ENCODE results near the gene UCP1.

The UCP1 gene

DNA sequence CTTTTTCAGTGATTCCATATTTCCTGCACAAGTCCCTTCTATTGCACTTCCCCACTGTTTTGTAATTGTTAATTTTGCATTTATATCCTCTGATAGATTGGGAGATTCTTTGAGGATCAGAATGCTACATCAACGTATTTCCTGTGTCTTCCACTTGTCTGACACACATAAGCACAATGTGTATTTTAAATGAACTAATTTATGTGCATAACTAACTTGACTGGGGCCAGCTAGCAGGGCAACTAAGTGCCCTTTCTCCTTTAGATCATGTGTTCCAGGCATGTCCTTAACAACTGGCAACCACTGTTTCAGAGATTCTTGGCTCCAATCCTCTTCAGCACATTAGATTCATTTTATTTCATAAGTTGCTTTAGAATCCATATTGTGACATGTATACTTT, 15.7 kb upstream of the UCP1 start:
- ChIA-PET CTCF (no interaction called here), POLR2A (no interaction called here)
- DNase-seq (ENCODE audit: extremely low spot score), result no peak
- TF ChIP-seq, protein P1, sequence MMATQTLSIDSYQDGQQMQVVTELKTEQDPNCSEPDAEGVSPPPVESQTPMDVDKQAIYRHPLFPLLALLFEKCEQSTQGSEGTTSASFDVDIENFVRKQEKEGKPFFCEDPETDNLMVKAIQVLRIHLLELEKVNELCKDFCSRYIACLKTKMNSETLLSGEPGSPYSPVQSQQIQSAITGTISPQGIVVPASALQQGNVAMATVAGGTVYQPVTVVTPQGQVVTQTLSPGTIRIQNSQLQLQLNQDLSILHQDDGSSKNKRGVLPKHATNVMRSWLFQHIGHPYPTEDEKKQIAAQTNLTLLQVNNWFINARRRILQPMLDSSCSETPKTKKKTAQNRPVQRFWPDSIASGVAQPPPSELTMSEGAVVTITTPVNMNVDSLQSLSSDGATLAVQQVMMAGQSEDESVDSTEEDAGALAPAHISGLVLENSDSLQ (IDR thresholded peaks at IDR 0.05), result no peak
- TF ChIP-seq ZNF384 (IDR thresholded peaks at IDR 0.05), result no peak
- no peak for TF ChIP-seq ELF4 (IDR thresholded peaks at IDR 0.05)
- TF ChIP-seq CTBP1 (IDR thresholded peaks at IDR 0.05; ENCODE audit: borderline replicate concordance), result no peak
- no peak for TF ChIP-seq FOXA1 (IDR thresholded peaks at IDR 0.05)
- TF ChIP-seq SUZ12 (IDR thresholded peaks at IDR 0.05), result no peak
- no peak for TF ChIP-seq LEF1 (IDR thresholded peaks at IDR 0.05; ENCODE audit: borderline replicate concordance)
- no peak for TF ChIP-seq ARNT (IDR thresholded peaks at IDR 0.05)
- no peak for TF ChIP-seq NFRKB (IDR thresholded peaks at IDR 0.05)

DNA sequence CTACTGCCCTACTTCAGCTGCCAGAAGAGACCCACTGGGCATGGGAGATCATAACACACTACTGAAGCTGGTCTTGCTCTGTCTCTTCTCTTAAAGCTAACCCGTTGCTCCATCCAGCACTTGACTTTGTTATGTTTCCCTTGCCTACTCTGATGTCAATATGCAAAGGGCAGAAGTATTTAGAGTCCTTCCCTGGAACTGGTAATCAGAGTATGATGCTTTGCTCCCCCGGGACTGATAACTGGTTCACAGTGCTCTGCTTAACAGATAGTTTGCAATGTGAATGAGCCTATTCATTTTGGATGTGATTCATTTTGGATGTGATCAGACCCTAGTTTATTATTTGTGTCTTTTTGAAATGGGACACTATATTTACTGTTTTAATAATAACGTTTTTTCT, 12.3 kb upstream of the UCP1 start:
- CTCF ChIA-PET, result interaction anchor here (0.9 to 1.1 kb wide), 2 partner anchors 29 to 221 kb away, joined by 3 to 7 read pairs; no protein-coding TSS in a partner anchor
- POLR2A ChIA-PET, result no interaction called here
- no peak for TF ChIP-seq NFRKB (IDR thresholded peaks at IDR 0.05)
- no peak for TF ChIP-seq SP1 (IDR thresholded peaks at IDR 0.05)
- no peak for TF ChIP-seq ELF4 (IDR thresholded peaks at IDR 0.05)
- no peak for TF ChIP-seq ARNT (IDR thresholded peaks at IDR 0.05)
- TF ChIP-seq FOXA1 (IDR thresholded peaks at IDR 0.05), result no peak
- TF ChIP-seq CTBP1 (IDR thresholded peaks at IDR 0.05; ENCODE audit: borderline replicate concordance), result no peak
- TF ChIP-seq HDGF (IDR thresholded peaks at IDR 0.05; ENCODE audit: borderline replicate concordance), result no peak
- no peak for DNase-seq (ENCODE audit: extremely low spot score)

DNA sequence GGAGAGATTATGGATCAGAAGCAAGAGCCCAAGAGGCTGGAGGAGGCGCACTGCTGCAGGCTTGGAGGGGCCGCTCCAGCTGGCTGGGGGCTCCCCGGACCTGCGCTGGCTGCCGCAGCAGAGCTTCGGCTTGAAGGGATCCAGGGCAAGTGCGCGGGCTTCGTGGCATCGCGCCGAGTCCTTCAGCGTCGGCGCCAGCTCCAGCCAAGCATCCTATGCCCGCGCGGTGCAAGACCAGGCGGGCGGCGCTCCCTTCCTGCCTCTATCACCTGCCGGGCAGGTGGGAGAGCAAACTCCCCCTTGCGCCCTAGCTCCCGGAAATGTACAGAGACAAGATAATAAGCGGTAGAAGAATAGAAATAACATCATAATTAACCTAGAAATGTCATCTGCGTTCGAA, 10.5 kb upstream of the UCP1 start:
- POLR2A ChIA-PET, result interaction anchor here (1.1 kb wide), 1 partner anchor 55 kb away, joined by 3 read pairs; the partner anchor contains the start of gene ELMOD2
- TF ChIP-seq TARDBP (IDR thresholded peaks at IDR 0.05), result no peak
- TF ChIP-seq L3MBTL2 (conservative IDR thresholded peaks at IDR 0.05), result no peak
- CTCF ChIA-PET, result interaction anchor here (1.0 kb wide), 1 partner anchor 219 kb away, joined by 3 read pairs; no protein-coding TSS in a partner anchor
- no peak for DNase-seq (ENCODE audit: extremely low spot score)

DNA sequence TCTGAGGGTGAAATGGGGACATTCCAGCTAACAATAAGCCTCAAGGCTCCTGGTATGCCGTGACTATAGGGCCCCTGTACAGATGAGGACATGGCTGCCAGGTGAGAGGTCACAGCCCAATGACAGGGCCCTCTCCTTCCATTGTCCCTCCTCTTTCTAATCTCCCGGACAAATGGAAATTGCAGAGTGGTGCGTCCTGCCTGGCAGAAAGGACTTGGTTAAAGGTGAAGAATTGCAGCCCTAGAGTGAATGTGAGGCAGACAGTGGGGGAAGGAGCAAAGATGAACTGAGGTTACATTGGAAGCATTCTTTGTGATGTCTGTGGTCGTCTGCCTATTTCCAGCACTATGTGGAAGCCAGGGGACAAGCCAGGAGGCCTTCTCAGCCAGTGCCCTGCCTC, 6.7 kb upstream of the UCP1 start:
- POLR2A ChIA-PET, result no interaction called here
- TF ChIP-seq BHLHE40 (IDR thresholded peaks at IDR 0.05; ENCODE audit: borderline replicate concordance), result no peak
- TF ChIP-seq FOXK2 (IDR thresholded peaks at IDR 0.05), result no peak
- no peak for TF ChIP-seq L3MBTL2 (conservative IDR thresholded peaks at IDR 0.05)
- no peak for TF ChIP-seq SP1 (IDR thresholded peaks at IDR 0.05)
- TF ChIP-seq ELF4 (IDR thresholded peaks at IDR 0.05), result no peak
- no peak for TF ChIP-seq SUZ12 (IDR thresholded peaks at IDR 0.05)
- no peak for TF ChIP-seq FOXM1 (IDR thresholded peaks at IDR 0.05; ENCODE audit: borderline replicate concordance)
- TF ChIP-seq NFRKB (IDR thresholded peaks at IDR 0.05), result no peak
- no peak for TF ChIP-seq LEF1 (IDR thresholded peaks at IDR 0.05; ENCODE audit: borderline replicate concordance)
- no peak for TF ChIP-seq ZNF384 (IDR thresholded peaks at IDR 0.05)
- no peak for TF ChIP-seq TARDBP (IDR thresholded peaks at IDR 0.05)
- TF ChIP-seq FOXA1 (IDR thresholded peaks at IDR 0.05), result no peak
- TF ChIP-seq ARNT (IDR thresholded peaks at IDR 0.05), result no peak
- TF ChIP-seq, protein P1 (IDR thresholded peaks at IDR 0.05), result no peak
- TF ChIP-seq HDGF (IDR thresholded peaks at IDR 0.05; ENCODE audit: borderline replicate concordance), result no peak
- no peak for TF ChIP-seq CTBP1 (IDR thresholded peaks at IDR 0.05; ENCODE audit: borderline replicate concordance)
- DNase-seq (ENCODE audit: extremely low spot score), result no peak
- CTCF ChIA-PET, result interaction anchor here (0.7 kb wide), 1 partner anchor 110 kb away, joined by 9 read pairs; no protein-coding TSS in a partner anchor

DNA sequence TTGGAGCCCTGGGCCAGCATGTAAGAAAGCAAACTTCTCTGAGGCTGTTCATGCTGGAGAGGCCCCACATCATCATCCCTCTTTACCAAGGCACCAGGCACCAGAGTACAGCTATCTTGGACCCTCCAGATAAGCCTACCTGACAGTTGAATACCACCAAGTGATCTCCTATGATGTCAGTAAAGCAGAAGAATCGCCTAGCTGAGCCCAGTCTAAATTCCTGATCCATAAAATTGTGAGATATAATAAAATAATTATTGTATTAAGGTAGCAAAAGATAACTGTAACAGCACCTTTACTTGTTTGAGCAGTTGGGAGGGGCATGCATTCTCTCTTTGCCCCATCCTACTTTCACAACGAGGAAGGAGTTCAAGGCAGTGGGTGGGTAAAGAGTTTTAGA, 2.9 kb upstream of the UCP1 start:
- ChIA-PET POLR2A (no interaction called here), CTCF (no interaction called here)
- DNase-seq (ENCODE audit: extremely low spot score), result no peak
- TF ChIP-seq LEF1 (IDR thresholded peaks at IDR 0.05; ENCODE audit: borderline replicate concordance) (no peak), FOXM1 (IDR thresholded peaks at IDR 0.05; ENCODE audit: borderline replicate concordance) (no peak), HDGF (IDR thresholded peaks at IDR 0.05; ENCODE audit: borderline replicate concordance) (no peak), ARNT (IDR thresholded peaks at IDR 0.05) (no peak), ELF4 (IDR thresholded peaks at IDR 0.05) (no peak), TARDBP (IDR thresholded peaks at IDR 0.05) (no peak), BHLHE40 (IDR thresholded peaks at IDR 0.05; ENCODE audit: borderline replicate concordance) (no peak), FOXA1 (IDR thresholded peaks at IDR 0.05) (no peak), CTBP1 (IDR thresholded peaks at IDR 0.05; ENCODE audit: borderline replicate concordance) (no peak), L3MBTL2 (conservative IDR thresholded peaks at IDR 0.05) (no peak), ZNF384 (IDR thresholded peaks at IDR 0.05) (no peak), SUZ12 (IDR thresholded peaks at IDR 0.05) (no peak), SP1 (IDR thresholded peaks at IDR 0.05) (no peak), NFRKB (IDR thresholded peaks at IDR 0.05) (no peak)
- TF ChIP-seq, protein P1 (IDR thresholded peaks at IDR 0.05), result no peak

DNA sequence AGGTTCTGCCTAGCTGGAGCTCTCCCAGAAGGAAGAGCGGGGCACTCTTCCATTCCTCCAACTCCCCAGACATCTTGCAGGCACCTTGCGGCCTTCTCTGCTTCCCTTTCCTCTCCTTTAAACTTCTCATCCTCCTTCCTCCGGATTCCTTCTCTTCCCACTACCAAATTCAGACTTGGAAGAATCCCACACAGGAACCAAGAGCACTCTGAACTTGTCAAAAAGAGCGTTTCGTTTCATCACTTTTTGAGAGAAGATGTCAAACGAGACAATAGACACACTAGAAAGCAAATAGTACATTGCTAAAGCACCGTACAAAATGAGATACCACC, 512 bp upstream of the UCP1 start:
- no peak for DNase-seq (ENCODE audit: extremely low spot score)
- no peak for TF ChIP-seq ELF4 (IDR thresholded peaks at IDR 0.05)
- TF ChIP-seq SP1 (IDR thresholded peaks at IDR 0.05), result no peak
- TF ChIP-seq TARDBP (IDR thresholded peaks at IDR 0.05), result no peak
- TF ChIP-seq SUZ12 (IDR thresholded peaks at IDR 0.05), result no peak
- no peak for TF ChIP-seq BHLHE40 (IDR thresholded peaks at IDR 0.05; ENCODE audit: borderline replicate concordance)
- no peak for TF ChIP-seq ZNF384 (IDR thresholded peaks at IDR 0.05)
- TF ChIP-seq CTBP1 (IDR thresholded peaks at IDR 0.05; ENCODE audit: borderline replicate concordance), result no peak
- TF ChIP-seq L3MBTL2 (conservative IDR thresholded peaks at IDR 0.05), result no peak
- TF ChIP-seq FOXA1 (IDR thresholded peaks at IDR 0.05), result no peak
- TF ChIP-seq LEF1 (IDR thresholded peaks at IDR 0.05; ENCODE audit: borderline replicate concordance), result no peak
- no peak for TF ChIP-seq FOXK2 (IDR thresholded peaks at IDR 0.05)
- no peak for TF ChIP-seq ARNT (IDR thresholded peaks at IDR 0.05)
- TF ChIP-seq FOXM1 (IDR thresholded peaks at IDR 0.05; ENCODE audit: borderline replicate concordance), result no peak
- TF ChIP-seq, protein P1 (IDR thresholded peaks at IDR 0.05), result no peak
- no peak for TF ChIP-seq HDGF (IDR thresholded peaks at IDR 0.05; ENCODE audit: borderline replicate concordance)
- TF ChIP-seq NFRKB (IDR thresholded peaks at IDR 0.05), result no peak
- POLR2A ChIA-PET, result no interaction called here
- CTCF ChIA-PET, result no interaction called here
